ENCODE measurements around the gene SOD3.

The SOD3 gene

GRCh38 chr4:24771241-24771640 lies 24.1 kb upstream of the SOD3 start:
- no peak overlapping the region for H3K9ac ChIP-seq (ENCODE audit: low read length)
- H4K8ac ChIP-seq (ENCODE audit: low read depth, low read length): no peak overlapping the region
- H3K18ac ChIP-seq (ENCODE audit: low read length): no peak overlapping the region
- no peaks in the 10 kb centered on the region for H3K36me3 ChIP-seq (ENCODE audit: control insufficient read depth in 1 of 2, insufficient read depth in 2 of 2, low read length in 2 of 2)
- H2BK12ac ChIP-seq (ENCODE audit: low read length): no peak overlapping the region
- no peak overlapping the region for H4K91ac ChIP-seq (ENCODE audit: low read depth, low read length)
- no peak overlapping the region for H2BK5ac ChIP-seq (ENCODE audit: low read depth, low read length, poor library complexity)
- no peak overlapping the region for H3K4me2 ChIP-seq (ENCODE audit: low read length)
- H3K9me3 ChIP-seq (ENCODE audit: insufficient read depth, low read depth, low read length): peaks cover 2% of the 10 kb centered on the region
- no CpG with 5 or more reads among the region's 4 CpGs for WGBS (ENCODE audit: extremely low coverage, insufficient coverage, insufficient read length)
- H3K4me1 ChIP-seq (ENCODE audit: control insufficient read depth in 1 of 2, insufficient read depth in 2 of 2, low read length in 2 of 2): peaks cover 2% of the 10 kb centered on the region in 2 experiments
- no peak overlapping the region for H3K23ac ChIP-seq (ENCODE audit: low read length)
- H3K79me1 ChIP-seq (ENCODE audit: low read length): no peaks in the 10 kb centered on the region
- H4K12ac ChIP-seq (ENCODE audit: low read depth, low read length): no peak overlapping the region
- H2AFZ ChIP-seq (ENCODE audit: insufficient read depth, low read length, poor library complexity): no peak overlapping the region
- no peak overlapping the region for H3K14ac ChIP-seq (ENCODE audit: low read length)
- DNase-seq: no peak
- no peak overlapping the region for H2BK120ac ChIP-seq (ENCODE audit: insufficient read depth, low read length, poor library complexity)
- H3K27ac ChIP-seq (ENCODE audit: low read depth, low read length): no peak overlapping the region
- H3K4ac ChIP-seq (ENCODE audit: low read depth, low read length): no peak overlapping the region
- no peaks in the 10 kb centered on the region for H3K27me3 ChIP-seq (ENCODE audit: insufficient read depth, low read length)
- H3K4me3 ChIP-seq (ENCODE audit: low read depth, low read length): no peak overlapping the region
- no peak overlapping the region for H2AK5ac ChIP-seq (ENCODE audit: low read length)
- no peaks in the 10 kb centered on the region for H3K79me2 ChIP-seq (ENCODE audit: control insufficient read depth, insufficient read depth, low read length, poor library complexity)

GRCh38 chr4:24772061-24772705 lies 23.2 kb upstream of the SOD3 start:
- H3K4me3 ChIP-seq (ENCODE audit: low read depth, low read length): no peak overlapping the region
- H3K79me1 ChIP-seq (ENCODE audit: low read length): no peaks in the 10 kb centered on the region
- H2BK5ac ChIP-seq (ENCODE audit: low read depth, low read length, poor library complexity): no peak overlapping the region

GRCh38 chr4:24772952-24773351 lies 22.4 kb upstream of the SOD3 start:
- no CpG with 5 or more reads among the region's 6 CpGs for WGBS (ENCODE audit: extremely low coverage, insufficient coverage, insufficient read length)
- Histone ChIP-seq H4K8ac (ENCODE audit: low read depth, low read length) (no peak overlapping the region), H4K91ac (ENCODE audit: low read depth, low read length) (no peak overlapping the region), H4K12ac (ENCODE audit: low read depth, low read length) (no peak overlapping the region), H3K9me3 (ENCODE audit: insufficient read depth, low read depth, low read length) (no peaks in the 10 kb centered on the region), H3K9ac (ENCODE audit: low read length) (no peak overlapping the region), H2BK120ac (ENCODE audit: insufficient read depth, low read length, poor library complexity) (no peak overlapping the region), H3K18ac (ENCODE audit: low read length) (no peak overlapping the region), H3K4me1 (ENCODE audit: control insufficient read depth in 1 of 2, insufficient read depth in 2 of 2, low read length in 2 of 2) (peaks cover 2% of the 10 kb centered on the region in 2 experiments), H3K4ac (ENCODE audit: low read depth, low read length) (no peak overlapping the region), H2BK12ac (ENCODE audit: low read length) (no peak overlapping the region), H3K4me2 (ENCODE audit: low read length) (no peak overlapping the region), H2BK5ac (ENCODE audit: low read depth, low read length, poor library complexity) (no peak overlapping the region), H3K27ac (ENCODE audit: low read depth, low read length) (no peak overlapping the region), H3K79me2 (ENCODE audit: control insufficient read depth, insufficient read depth, low read length, poor library complexity) (no peaks in the 10 kb centered on the region), H3K79me1 (ENCODE audit: low read length) (no peaks in the 10 kb centered on the region), H3K36me3 (ENCODE audit: control insufficient read depth in 1 of 2, insufficient read depth in 2 of 2, low read length in 2 of 2) (no peaks in the 10 kb centered on the region), H2AFZ (ENCODE audit: insufficient read depth, low read length, poor library complexity) (no peak overlapping the region), H3K23ac (ENCODE audit: low read length) (no peak overlapping the region), H3K4me3 (ENCODE audit: low read depth, low read length) (no peak overlapping the region), H2AK5ac (ENCODE audit: low read length) (no peak overlapping the region), H3K14ac (ENCODE audit: low read length) (no peak overlapping the region), H3K27me3 (ENCODE audit: insufficient read depth, low read length) (no peaks in the 10 kb centered on the region)
- DNase-seq: no peak

More at GRCh38 chr4:24772061-24772705, 23.2 kb upstream of the SOD3 start:
- Histone ChIP-seq H4K12ac (ENCODE audit: low read depth, low read length) (no peak overlapping the region), H2BK120ac (ENCODE audit: insufficient read depth, low read length, poor library complexity) (no peak overlapping the region), H3K9me3 (ENCODE audit: insufficient read depth, low read depth, low read length) (no peaks in the 10 kb centered on the region), H3K79me2 (ENCODE audit: control insufficient read depth, insufficient read depth, low read length, poor library complexity) (no peaks in the 10 kb centered on the region), H3K4me2 (ENCODE audit: low read length) (no peak overlapping the region), H3K9ac (ENCODE audit: low read length) (no peak overlapping the region), H4K8ac (ENCODE audit: low read depth, low read length) (no peak overlapping the region), H3K23ac (ENCODE audit: low read length) (no peak overlapping the region), H3K4ac (ENCODE audit: low read depth, low read length) (no peak overlapping the region), H3K18ac (ENCODE audit: low read length) (no peak overlapping the region), H4K91ac (ENCODE audit: low read depth, low read length) (no peak overlapping the region), H3K27me3 (ENCODE audit: insufficient read depth, low read length) (no peaks in the 10 kb centered on the region), H3K27ac (ENCODE audit: low read depth, low read length) (no peak overlapping the region), H3K4me1 (ENCODE audit: control insufficient read depth in 1 of 2, insufficient read depth in 2 of 2, low read length in 2 of 2) (peaks cover 2% of the 10 kb centered on the region in 2 experiments), H3K14ac (ENCODE audit: low read length) (no peak overlapping the region), H3K36me3 (ENCODE audit: control insufficient read depth in 1 of 2, insufficient read depth in 2 of 2, low read length in 2 of 2) (no peaks in the 10 kb centered on the region), H2AK5ac (ENCODE audit: low read length) (no peak overlapping the region), H2BK12ac (ENCODE audit: low read length) (no peak overlapping the region), H2AFZ (ENCODE audit: insufficient read depth, low read length, poor library complexity) (no peak overlapping the region)
- DNase-seq: no peak
- no CpG with 5 or more reads among the region's 5 CpGs for WGBS (ENCODE audit: extremely low coverage, insufficient coverage, insufficient read length)

GRCh38 chr4:24774452-24774851 lies 20.9 kb upstream of the SOD3 start:
- Histone ChIP-seq H2AFZ (ENCODE audit: insufficient read depth, low read length, poor library complexity) (no peak overlapping the region), H3K79me2 (ENCODE audit: control insufficient read depth, insufficient read depth, low read length, poor library complexity) (no peaks in the 10 kb centered on the region), H3K18ac (ENCODE audit: low read length) (no peak overlapping the region), H2BK120ac (ENCODE audit: insufficient read depth, low read length, poor library complexity) (no peak overlapping the region), H3K36me3 (ENCODE audit: control insufficient read depth in 1 of 2, insufficient read depth in 2 of 2, low read length in 2 of 2) (no peaks in the 10 kb centered on the region), H3K27ac (ENCODE audit: low read depth, low read length) (no peak overlapping the region), H3K4me3 (ENCODE audit: low read depth, low read length) (no peak overlapping the region), H4K8ac (ENCODE audit: low read depth, low read length) (no peak overlapping the region), H3K9ac (ENCODE audit: low read length) (no peak overlapping the region), H3K4ac (ENCODE audit: low read depth, low read length) (no peak overlapping the region), H3K14ac (ENCODE audit: low read length) (no peak overlapping the region), H3K4me1 (ENCODE audit: control insufficient read depth in 1 of 2, insufficient read depth in 2 of 2, low read length in 2 of 2) (peaks cover 2% of the 10 kb centered on the region in 2 experiments), H3K27me3 (ENCODE audit: insufficient read depth, low read length) (no peaks in the 10 kb centered on the region), H3K9me3 (ENCODE audit: insufficient read depth, low read depth, low read length) (no peaks in the 10 kb centered on the region), H4K91ac (ENCODE audit: low read depth, low read length) (no peak overlapping the region), H3K79me1 (ENCODE audit: low read length) (no peaks in the 10 kb centered on the region), H2BK5ac (ENCODE audit: low read depth, low read length, poor library complexity) (no peak overlapping the region), H2BK12ac (ENCODE audit: low read length) (no peak overlapping the region), H3K23ac (ENCODE audit: low read length) (no peak overlapping the region), H4K12ac (ENCODE audit: low read depth, low read length) (no peak overlapping the region), H2AK5ac (ENCODE audit: low read length) (no peak overlapping the region), H3K4me2 (ENCODE audit: low read length) (no peak overlapping the region)
- peak in 1 of 2 donors; percentile 63 for DNase-seq
- WGBS (ENCODE audit: extremely low coverage, insufficient coverage, insufficient read length): no CpG with 5 or more reads among the region's 2 CpGs

Measured in trophoblast cell (in vitro differentiated cells and primary cell).